Left ventricle myocardium inferior (tissue), 1 donor: ENCODE results near the gene TDP2. TPM values are rescaled to one million over a fixed set of nuclear protein-coding genes. Genes with fewer than 3 reads are reported as not detected.
A peak's percentile ranks its signal among the peaks of the same experiment; 100 is the strongest.

ENCODE experiments used
- DNase-seq: peaks from one replicate; pipeline ENCODE4 v3.0.0-alpha.2; 2020
- H3K27ac ChIP-seq: fragments of 200-600 bp; replicated peaks from 2 replicates; pipeline ENCODE4 v1.8.0; 2021
- H3K27me3 ChIP-seq: fragments of 200-600 bp; 2 replicates; pipeline ENCODE4 v1.8.0; 2021; ENCODE audit warnings: low read depth
- H3K36me3 ChIP-seq: fragments of 200-600 bp; 2 replicates; pipeline ENCODE4 v1.8.0; 2021
- H3K4me1 ChIP-seq: fragments of 200-600 bp; 2 replicates; pipeline ENCODE4 v1.8.0; 2021
- H3K4me3 ChIP-seq: fragments of 200-600 bp; 2 replicates; pipeline ENCODE4 v1.8.0; 2021; ENCODE audit warnings: mild to moderate bottlenecking, moderate library complexity
- H3K9me3 ChIP-seq: fragments of 200-600 bp; replicated peaks from 2 replicates; pipeline ENCODE4 v1.8.0; 2021
- CTCF ChIP-seq: fragments of 200-600 bp; IDR thresholded peaks from 2 replicates; pipeline ENCODE4 v1.8.0; 2021; ENCODE audit warnings: antibody characterized with exemption, mild to moderate bottlenecking, borderline replicate concordance
- intact Hi-C: fragments of 100-400 bp; cut with micrococcal nuclease; formaldehyde crosslinking; loops from one replicate; pipeline ENCODE4 v1.11.0; 2022
- long read RNA-seq: library from polyadenylated mRNA; unstranded; transcript quantifications from one replicate; pipeline ENCODE4 v2.0.0, GENCODE V29; 2021
- total RNA-seq: library from RNA; stranded (reverse); fragmentation: NEBNext Ultra II Directional; extraction: Animal tissue kit (Norgen Biotek cat#: 25700); gene quantifications from one replicate; pipeline ENCODE4 v1.2.1, GENCODE V29; 2021
- donor health status: DM: no; HTN: yes; CAD: no; lungs with severe emphysema.

TDP2 gene
- total RNA-seq = 22.1 TPM
- long read RNA-seq, transcript TDP2-202 (7 exons, 2,071 nt) = major isoform, 15 of 16 reads
- long read RNA-seq, partial matches to known transcripts = 0 of 16 reads
- long read RNA-seq, other reads (novel, unspliced or antisense) = 1 of 16 reads

GRCh38 chr6:24666641-24667377 is at the start of gene TDP2, which contains the start of gene ACOT13:
Gene TDP2 (minus strand): TSS chr6:24666899. CDS start chr6:24666862, 37 bp downstream.
Gene ACOT13 (plus strand): TSS chr6:24667077. CDS start chr6:24667264, 187 bp downstream.
- peak within 1 kb of the TSS; percentile 86 for H3K4me3 ChIP-seq
- peak; percentile 95 for DNase-seq
- peaks cover 8% of the 10 kb centered on the region for H3K9me3 ChIP-seq
- peaks cover 37% of the 10 kb centered on the region for H3K36me3 ChIP-seq
- peaks cover 50% of the 10 kb centered on the region for H3K4me1 ChIP-seq
- no peaks in the 10 kb centered on the region for H3K27me3 ChIP-seq
- H3K27ac ChIP-seq = peak within 1 kb of the TSS; percentile 95
- TF ChIP-seq CTCF = peak; percentile 69
- intact Hi-C loops = no loop called here

- no peak overlapping the region for H3K27ac ChIP-seq
- TF ChIP-seq CTCF = no peak
- intact Hi-C loops = no loop called here
- no peaks in the 10 kb centered on the region for H3K27me3 ChIP-seq
- peaks cover 59% of the 10 kb centered on the region for H3K4me1 ChIP-seq
- H3K9me3 ChIP-seq = no peaks in the 10 kb centered on the region
- no peak for DNase-seq
- H3K36me3 ChIP-seq = peaks cover 100% of the 10 kb centered on the region
- no peak overlapping the region for H3K4me3 ChIP-seq
Measured at GRCh38 chr6:24710519-24711303, 44.0 kb upstream of the TDP2 start.

- no peaks in the 10 kb centered on the region for H3K27me3 ChIP-seq
- no peak for DNase-seq
- no peak overlapping the region for H3K27ac ChIP-seq
- no peak for TF ChIP-seq CTCF
- H3K4me1 ChIP-seq = peaks cover 44% of the 10 kb centered on the region
- H3K4me3 ChIP-seq = no peak overlapping the region
- no peaks in the 10 kb centered on the region for H3K9me3 ChIP-seq
- H3K36me3 ChIP-seq = peaks cover 100% of the 10 kb centered on the region
- intact Hi-C loops = no loop called here
Measured at GRCh38 chr6:24709014-24709711, 42.5 kb upstream of the TDP2 start.

- Histone ChIP-seq H3K27ac (no peak overlapping the region), H3K36me3 (peaks cover 100% of the 10 kb centered on the region), H3K4me3 (no peak overlapping the region), H3K27me3 (no peaks in the 10 kb centered on the region), H3K9me3 (no peaks in the 10 kb centered on the region), H3K4me1 (peaks cover 38% of the 10 kb centered on the region)
- intact Hi-C loops = no loop called here
- no peak for TF ChIP-seq CTCF
- DNase-seq = no peak
Measured at GRCh38 chr6:24708612-24709011, 41.9 kb upstream of the TDP2 start.

GRCh38 chr6:24704468-24704867 is 37.8 kb upstream of the TDP2 start:
- H3K36me3 ChIP-seq = peaks cover 86% of the 10 kb centered on the region
- no peaks in the 10 kb centered on the region for H3K9me3 ChIP-seq
- peaks cover 9% of the 10 kb centered on the region for H3K4me1 ChIP-seq
- no peak overlapping the region for H3K4me3 ChIP-seq
- no peak for TF ChIP-seq CTCF
- DNase-seq = no peak
- intact Hi-C loops = no loop called here
- H3K27ac ChIP-seq = no peak overlapping the region
- no peaks in the 10 kb centered on the region for H3K27me3 ChIP-seq
